H1 (cell line): ENCODE measurements around the gene SKOR2. TPM values are rescaled to one million over a fixed set of nuclear protein-coding genes. Genes with fewer than 3 reads are reported as not detected.

Source experiments
- CTCF ChIA-PET: fragments of 300-600 bp; sonication (Branson Sonifier 250); formaldehyde crosslinking; loops from one replicate; lab custom pipeline; 2021; ENCODE audit not compliant: partially characterized antibody; lab: Charles Lee
- POLR2A ChIA-PET: fragments of 300-600 bp; sonication (Branson Sonifier 250); formaldehyde crosslinking; loops from one replicate; lab custom pipeline; 2021; ENCODE audit warnings: inconsistent platforms; ENCODE audit not compliant: partially characterized antibody; lab: Charles Lee
- DNase-seq, 2 experiments: peaks; one replicate each; pipeline versions ENCODE4 v3.0.0 to v3.0.0-alpha.2; 2010 to 2022; ENCODE audit warnings: low spot score in 2 of 2, low read depth in 1 of 2, mixed read lengths in 1 of 2
- FAIRE-seq: peaks from 2 replicates; lab custom pipeline; 2011; peaks lifted over from hg19 to GRCh38; lab: Jason Lieb, UNC
- H2AFZ ChIP-seq: 2 replicates; pipeline ENCODE4 v1.8.1; 2012; ENCODE audit warnings: low read length, inconsistent platforms
- H2AK5ac ChIP-seq: 2 replicates; pipeline ENCODE4 v1.6.1; 2013; ENCODE audit warnings: low read depth, low read length
- H2BK120ac ChIP-seq: replicated peaks from 2 replicates; pipeline ENCODE3; 2013; ENCODE audit warnings: low read depth, low read length, inconsistent platforms
- H2BK12ac ChIP-seq: 2 replicates; pipeline ENCODE4 v1.6.1; 2013; ENCODE audit warnings: low read depth, low read length
- H2BK15ac ChIP-seq: 2 replicates; pipeline ENCODE4 v1.6.1; 2013; ENCODE audit warnings: low read length
- H2BK20ac ChIP-seq: 2 replicates; pipeline ENCODE4 v1.6.1; 2013; ENCODE audit warnings: low read length
- H2BK5ac ChIP-seq: 2 replicates; pipeline ENCODE4 v1.6.1; 2013; ENCODE audit warnings: low read depth, low read length
- H3K14ac ChIP-seq: 2 replicates; pipeline ENCODE4 v1.6.1; 2013; ENCODE audit warnings: inconsistent platforms; ENCODE audit not compliant: insufficient read length
- H3K18ac ChIP-seq: 2 replicates; pipeline ENCODE4 v1.6.1; 2013; ENCODE audit warnings: low read length; ENCODE audit errors: extremely low read depth
- H3K23ac ChIP-seq: 2 replicates; pipeline ENCODE4 v1.6.1; 2013; ENCODE audit warnings: inconsistent platforms; ENCODE audit not compliant: insufficient read length
- H3K23me2 ChIP-seq: 2 replicates; pipeline ENCODE4 v1.6.1; 2013; ENCODE audit warnings: low read depth, low read length
- H3K27ac ChIP-seq: 2 replicates; pipeline ENCODE4 v1.6.1; 2011; ENCODE audit warnings: low read depth, low read length, inconsistent platforms
- H3K27me3 ChIP-seq, 4 experiments: replicated peaks in 1 of 4; 1 replicate in 1 of 4; 2 replicates in 3 of 4; pipeline versions ENCODE4 v1.6.1 to v1.8.1; 2011 to 2013; ENCODE audit warnings: low read length in 3 of 4, mild to moderate bottlenecking in 3 of 4, inconsistent platforms in 2 of 4, mixed read lengths in 2 of 4, moderate library complexity in 1 of 4; ENCODE audit not compliant: control insufficient read depth in 3 of 4, insufficient read depth in 3 of 4; ENCODE audit errors: extremely low read depth in 1 of 4
- H3K36me3 ChIP-seq, 4 experiments: 2 replicates each; pipeline versions ENCODE4 v1.6.1 to v1.8.1; 2011 to 2013; ENCODE audit warnings: mild to moderate bottlenecking in 4 of 4, low read length in 3 of 4, moderate library complexity in 2 of 4, control low read depth in 1 of 4, inconsistent platforms in 1 of 4; ENCODE audit not compliant: insufficient read depth in 4 of 4, control insufficient read depth in 2 of 4
- H3K4ac ChIP-seq: replicated peaks from 2 replicates; pipeline ENCODE3; 2013; ENCODE audit warnings: low read length, low read depth, mixed read lengths, inconsistent platforms; ENCODE audit not compliant: insufficient read length
- H3K4me1 ChIP-seq, 4 experiments: replicated peaks in 1 of 4; 1 replicate in 1 of 4; 2 replicates in 3 of 4; pipeline versions ENCODE4 v1.6.1 to v1.8.1; 2011 to 2013; ENCODE audit warnings: low read length in 3 of 4, inconsistent platforms in 2 of 4, mixed read lengths in 1 of 4; ENCODE audit not compliant: insufficient read depth in 4 of 4, control insufficient read depth in 3 of 4
- H3K4me2 ChIP-seq, 2 experiments: 2 replicates each; pipeline versions ENCODE4 v1.6.1 to v1.8.1; 2011 to 2013; ENCODE audit warnings: low read depth in 2 of 2, low read length in 2 of 2, control low read depth in 1 of 2, inconsistent platforms in 1 of 2, mild to moderate bottlenecking in 1 of 2; ENCODE audit not compliant: insufficient read depth in 1 of 2
- H3K4me3 ChIP-seq, 4 experiments: fragments of 200-600, 300-600 bp in 1 of 4; sonication (generic), shearing (Covaris generic), sonication (Bioruptor Twin) in 1 of 4; 2 replicates each; pipeline versions ENCODE4 v1.5.1 to v1.8.1; 2011 to 2016; ENCODE audit warnings: low read length in 4 of 4, low read depth in 3 of 4, control low read depth in 2 of 4, inconsistent platforms in 2 of 4, mild to moderate bottlenecking in 2 of 4, mixed read lengths in 1 of 4, moderate library complexity in 1 of 4; ENCODE audit not compliant: insufficient read depth in 2 of 4; ENCODE audit errors: extremely low read depth in 1 of 4
- H3K56ac ChIP-seq: replicated peaks from 2 replicates; pipeline ENCODE3; 2013; ENCODE audit warnings: low read depth, mild to moderate bottlenecking, mixed read lengths, low read length, inconsistent platforms; ENCODE audit not compliant: insufficient read length
- H3K79me1 ChIP-seq: 2 replicates; pipeline ENCODE4 v1.6.1; 2013; ENCODE audit warnings: low read depth, low read length, control low read depth
- H3K79me2 ChIP-seq, 2 experiments: 2 replicates each; pipeline versions ENCODE4 v1.6.1 to v1.8.1; 2012 to 2013; ENCODE audit warnings: low read length in 2 of 2, mild to moderate bottlenecking in 2 of 2, inconsistent platforms in 1 of 2; ENCODE audit not compliant: insufficient read depth in 2 of 2, control insufficient read depth in 1 of 2
- H3K9ac ChIP-seq, 4 experiments: replicated peaks in 1 of 4; 1 replicate in 1 of 4; 2 replicates in 3 of 4; pipeline versions ENCODE4 v1.6.1 to v1.8.1; 2011 to 2013; ENCODE audit warnings: low read depth in 3 of 4, low read length in 3 of 4, control low read depth in 2 of 4, mild to moderate bottlenecking in 2 of 4, moderate library complexity in 2 of 4, inconsistent platforms in 1 of 4; ENCODE audit errors: extremely low read depth in 1 of 4
- H3K9me3 ChIP-seq, 2 experiments: 2 replicates each; pipeline versions ENCODE4 v1.6.1 to v1.8.1; 2012 to 2013; ENCODE audit warnings: mild to moderate bottlenecking in 2 of 2, moderate library complexity in 2 of 2, control low read depth in 1 of 2, inconsistent platforms in 1 of 2, low read depth in 1 of 2, low read length in 1 of 2, mixed read lengths in 1 of 2; ENCODE audit not compliant: insufficient read depth in 2 of 2
- H4K20me1 ChIP-seq, 2 experiments: replicated peaks in 1 of 2; 2 replicates each; pipeline versions ENCODE3 to v1.8.1; 2011 to 2013; ENCODE audit warnings: inconsistent platforms in 2 of 2, low read length in 2 of 2, mild to moderate bottlenecking in 1 of 2; ENCODE audit not compliant: insufficient read depth in 2 of 2, control insufficient read depth in 1 of 2
- H4K5ac ChIP-seq: 2 replicates; pipeline ENCODE4 v1.6.1; 2013; ENCODE audit warnings: low read length, low read depth, mixed read lengths, inconsistent platforms; ENCODE audit not compliant: insufficient read length
- H4K8ac ChIP-seq: 2 replicates; pipeline ENCODE4 v1.8.0; 2013; ENCODE audit warnings: mild to moderate bottlenecking, moderate library complexity, low read length, inconsistent platforms; ENCODE audit not compliant: insufficient read depth; ENCODE audit errors: extremely low read depth
- H4K91ac ChIP-seq: replicated peaks from 2 replicates; pipeline ENCODE3; 2013; ENCODE audit warnings: low read length, mixed read lengths, inconsistent platforms; ENCODE audit not compliant: insufficient read length
- CEBPB ChIP-seq: IDR thresholded peaks from 2 replicates; pipeline ENCODE4 v1.6.1; 2012; ENCODE audit warnings: low read depth, low read length
- CHD1 ChIP-seq: IDR thresholded peaks from 2 replicates; pipeline ENCODE4 v1.6.1; 2012; ENCODE audit warnings: low read depth, low read length, improper control_type of control experiment
- CHD2 ChIP-seq: IDR thresholded peaks from 2 replicates; pipeline ENCODE4 v1.6.1; 2012; ENCODE audit warnings: low read length, improper control_type of control experiment
- JUN ChIP-seq: IDR thresholded peaks from 2 replicates; pipeline ENCODE4 v1.6.1; 2011; ENCODE audit warnings: low read depth, mild to moderate bottlenecking, improper control_type of control experiment, low read length
- PHF8 ChIP-seq: fragments of 200-600 bp; sonication (generic); conservative IDR thresholded peaks from 2 replicates; pipeline ENCODE4 v1.7.1; 2012; ENCODE audit warnings: low read depth, mild to moderate bottlenecking, inconsistent platforms, low read length, moderate library complexity
- RFX5 ChIP-seq: IDR thresholded peaks from 2 replicates; pipeline ENCODE4 v1.6.1; 2011; ENCODE audit warnings: low read depth, low read length, improper control_type of control experiment, borderline replicate concordance
- SAP30 ChIP-seq: fragments of 300-600 bp; sonication (generic); IDR thresholded peaks from 2 replicates; pipeline ENCODE4 v1.7.1; 2012; ENCODE audit warnings: low read length, moderate library complexity, mild to moderate bottlenecking, inconsistent platforms; ENCODE audit not compliant: insufficient read depth, insufficient replicate concordance
- SUZ12 ChIP-seq: fragments of 200-600 bp; sonication (generic); IDR thresholded peaks from 2 replicates; pipeline ENCODE4 v1.6.1; 2012; ENCODE audit warnings: mild to moderate bottlenecking, inconsistent platforms, low read length, moderate library complexity, mixed read lengths
- ZNF274 ChIP-seq: IDR thresholded peaks from 2 replicates; pipeline ENCODE4 v1.7.0; 2012; ENCODE audit warnings: low read length, borderline replicate concordance; ENCODE audit errors: extremely low read depth
- WGBS, 2 experiments: shearing (Covaris generic) in 1 of 2; methylation state at CpG; one replicate each; pipeline versions ENCODE4 v1.1.6 to v1.1.7; 2013 to 2015; ENCODE audit warnings: low lambda C conversion rate in 2 of 2, mixed read lengths in 2 of 2, inconsistent platforms in 1 of 2, low coverage in 1 of 2, missing lambda C conversion rate in 1 of 2; ENCODE audit not compliant: insufficient replicate concordance in 2 of 2, insufficient coverage in 1 of 2, insufficient read length in 1 of 2; ENCODE audit errors: extremely low coverage in 1 of 2, missing lambda C conversion rate in 1 of 2; 5-methylcytosine and 5-hydroxymethylcytosine counted together
- polyA plus RNA-seq, 7 experiments: library from polyadenylated mRNA; depleted of rRNA in 3 of 7; stranded (reverse) in 5 of 7; unstranded in 2 of 7; fragments of >200 nt in 5 of 7; fragments of 200-250 nt in 2 of 7; gene quantifications; 1 replicate in 5 of 7; 2 replicates in 1 of 7; 4 replicates in 1 of 7; pipeline versions ENCODE4 v1.2.1 to v1.2.3, GENCODE V29; 2011 to 2013; ENCODE audit warnings: missing spikeins in 2 of 7, mixed read lengths in 2 of 7
- total RNA-seq: library from RNA; stranded (reverse); fragmentation: NEBNext Ultra II Directional; extraction: Animal tissue kit (Norgen Biotek cat#: 25700); gene quantifications from 2 replicates; pipeline ENCODE4 v1.2.1, GENCODE V29; 2021
- TF ChIP-seq, protein P1 (sequence below): IDR thresholded peaks from 2 replicates; pipeline ENCODE4 v1.6.1; 2011; ENCODE audit warnings: low read depth, mild to moderate bottlenecking, low read length; ENCODE audit not compliant: insufficient read depth

SKOR2 gene
- total and polyA plus RNA-seq, 2 of the 8 experiments (the other 6 are each of a cell fraction or from before 2014, with no cell fraction given): 0.05 to 0.11 TPM

DNA sequence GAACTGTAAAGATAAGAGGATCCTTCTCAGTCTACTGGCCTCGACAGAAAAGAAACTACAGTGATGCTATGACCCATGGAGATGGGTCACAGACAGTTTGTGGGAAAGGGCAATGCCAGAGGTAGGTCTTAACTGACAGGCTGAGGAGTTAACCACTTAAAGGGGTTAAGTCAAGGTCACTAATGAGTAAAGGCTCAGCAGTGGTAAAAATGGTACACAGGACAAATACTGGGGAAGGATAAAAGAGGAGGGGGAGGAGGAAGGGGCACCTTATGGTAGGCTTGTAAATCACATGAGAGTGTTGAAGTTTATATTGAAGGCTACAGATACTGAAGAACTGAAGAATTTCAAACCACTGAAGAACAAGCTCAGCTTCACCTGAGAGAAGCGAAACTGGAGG lies 85.2 kb downstream of the SKOR2 start:
- no peak overlapping the region for H3K27ac ChIP-seq
- no peaks in the 10 kb centered on the region; a peak in 1 of 8 replicates for H3K36me3 ChIP-seq
- DNase-seq (no peak), FAIRE-seq (no peak)
- no peak overlapping the region for H3K4me2 ChIP-seq
- H2AK5ac ChIP-seq: no peak overlapping the region
- no peak overlapping the region for H3K23ac ChIP-seq
- H2BK5ac ChIP-seq: no peak overlapping the region
- no peak overlapping the region for H3K4me3 ChIP-seq
- H3K14ac ChIP-seq: no peak overlapping the region
- no peak overlapping the region for H3K18ac ChIP-seq
- no peaks in the 10 kb centered on the region for H3K27me3 ChIP-seq
- no peak overlapping the region for H3K4ac ChIP-seq
- no peaks in the 10 kb centered on the region for H3K23me2 ChIP-seq
- H2AFZ ChIP-seq: no peak overlapping the region
- H3K9ac ChIP-seq: no peak overlapping the region
- H3K9me3 ChIP-seq: no peaks in the 10 kb centered on the region
- H4K5ac ChIP-seq: no peak overlapping the region
- H2BK120ac ChIP-seq: no peak overlapping the region
- peaks cover 0 to 64% of the 10 kb centered on the region in 2 experiments; a peak in 2 of 4 replicates for H3K79me2 ChIP-seq
- peaks cover 0 to 9% of the 10 kb centered on the region in 2 experiments for H4K20me1 ChIP-seq
- H4K91ac ChIP-seq: no peak overlapping the region
- H3K56ac ChIP-seq: no peak overlapping the region
- H2BK20ac ChIP-seq: no peak overlapping the region
- H2BK12ac ChIP-seq: no peak overlapping the region
- POLR2A ChIA-PET: no interaction called here
- TF ChIP-seq ZNF274 (no peak), SAP30 (no peak), CEBPB (no peak), PHF8 (no peak), JUN (no peak), SUZ12 (no peak), CHD1 (no peak), CHD2 (no peak), RFX5 (no peak)
- TF ChIP-seq, protein P1, sequence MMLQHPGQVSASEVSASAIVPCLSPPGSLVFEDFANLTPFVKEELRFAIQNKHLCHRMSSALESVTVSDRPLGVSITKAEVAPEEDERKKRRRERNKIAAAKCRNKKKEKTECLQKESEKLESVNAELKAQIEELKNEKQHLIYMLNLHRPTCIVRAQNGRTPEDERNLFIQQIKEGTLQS: no peak
- TF ChIP-seq, all 59 proteins: peak for 0
- CTCF ChIA-PET: no interaction called here
- Histone ChIP-seq H2BK15ac (no peak overlapping the region), H3K79me1 (peaks cover 4% of the 10 kb centered on the region; the same call in 1 of the 2 replicates), H3K4me1 (no peaks in the 10 kb centered on the region), H4K8ac (no peak overlapping the region)
- WGBS, 2 experiments: 92% methylated on average over 2 of the region's 2 CpGs; no CpG with 5 or more reads in 1 of the 2 experiments
